Neural progenitor cell (in vitro differentiated cells): Measurements from ENCODE around the gene RPS6KA5.

ENCODE experiments used
- EZH2 ChIP-seq: fragments of 200-600 bp; sonication (generic); IDR thresholded peaks from 2 replicates; pipeline ENCODE4 v1.6.1; 2017; ENCODE audit warnings: antibody characterized with exemption, mild to moderate bottlenecking, moderate library complexity
- EZH2phosphoT487 ChIP-seq: fragments of 200-600 bp; sonication (generic); IDR thresholded peaks from 2 replicates; pipeline ENCODE4 v1.6.1; 2017; ENCODE audit warnings: antibody characterized with exemption
- TF ChIP-seq, protein P1 (sequence below): fragments of 200-600 bp; sonication (generic); IDR thresholded peaks from 2 replicates; pipeline ENCODE4 v1.5.1; 2017; ENCODE audit warnings: antibody characterized with exemption, mild to moderate bottlenecking

- TF ChIP-seq EZH2 (no peak), EZH2phosphoT487 (no peak)
- TF ChIP-seq, protein P1, sequence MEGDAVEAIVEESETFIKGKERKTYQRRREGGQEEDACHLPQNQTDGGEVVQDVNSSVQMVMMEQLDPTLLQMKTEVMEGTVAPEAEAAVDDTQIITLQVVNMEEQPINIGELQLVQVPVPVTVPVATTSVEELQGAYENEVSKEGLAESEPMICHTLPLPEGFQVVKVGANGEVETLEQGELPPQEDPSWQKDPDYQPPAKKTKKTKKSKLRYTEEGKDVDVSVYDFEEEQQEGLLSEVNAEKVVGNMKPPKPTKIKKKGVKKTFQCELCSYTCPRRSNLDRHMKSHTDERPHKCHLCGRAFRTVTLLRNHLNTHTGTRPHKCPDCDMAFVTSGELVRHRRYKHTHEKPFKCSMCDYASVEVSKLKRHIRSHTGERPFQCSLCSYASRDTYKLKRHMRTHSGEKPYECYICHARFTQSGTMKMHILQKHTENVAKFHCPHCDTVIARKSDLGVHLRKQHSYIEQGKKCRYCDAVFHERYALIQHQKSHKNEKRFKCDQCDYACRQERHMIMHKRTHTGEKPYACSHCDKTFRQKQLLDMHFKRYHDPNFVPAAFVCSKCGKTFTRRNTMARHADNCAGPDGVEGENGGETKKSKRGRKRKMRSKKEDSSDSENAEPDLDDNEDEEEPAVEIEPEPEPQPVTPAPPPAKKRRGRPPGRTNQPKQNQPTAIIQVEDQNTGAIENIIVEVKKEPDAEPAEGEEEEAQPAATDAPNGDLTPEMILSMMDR, result no peak
Observed at GRCh38 chr14:90850487-90850886, 210.0 kb downstream of the RPS6KA5 start.
